GM21528 (cell line): ENCODE measurements around the gene NOS3.

Experiments
- ATAC-seq: cut with Tn5 transposase; IDR thresholded peaks from one replicate; pipeline ENCODE4 v1.9.1; 2021; ENCODE audit warnings: mild to moderate bottlenecking, moderate library complexity; ENCODE audit not compliant: unreplicated experiment, low FRiP score

The NOS3 gene

DNA sequence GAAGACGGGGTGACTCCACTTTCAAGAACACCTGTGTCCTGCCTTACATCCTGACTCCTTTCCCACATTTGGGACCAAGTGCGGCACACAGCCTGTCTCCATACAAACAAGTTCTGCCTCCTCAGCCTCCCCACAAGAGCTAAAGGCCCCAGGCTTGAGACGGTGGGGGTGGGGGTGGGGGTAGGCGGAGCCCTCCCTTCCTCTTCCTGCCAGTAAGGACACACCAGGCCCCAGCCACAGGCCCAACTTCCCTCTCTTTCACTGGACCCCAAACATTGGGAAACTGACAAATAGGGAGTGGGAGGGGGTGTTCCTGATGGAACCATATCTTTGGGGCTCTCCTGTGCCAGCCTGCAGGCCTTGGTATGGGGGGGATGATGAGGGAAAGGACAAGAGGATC lies 62.3 kb downstream of the NOS3 start:
- ATAC-seq: no peak

DNA sequence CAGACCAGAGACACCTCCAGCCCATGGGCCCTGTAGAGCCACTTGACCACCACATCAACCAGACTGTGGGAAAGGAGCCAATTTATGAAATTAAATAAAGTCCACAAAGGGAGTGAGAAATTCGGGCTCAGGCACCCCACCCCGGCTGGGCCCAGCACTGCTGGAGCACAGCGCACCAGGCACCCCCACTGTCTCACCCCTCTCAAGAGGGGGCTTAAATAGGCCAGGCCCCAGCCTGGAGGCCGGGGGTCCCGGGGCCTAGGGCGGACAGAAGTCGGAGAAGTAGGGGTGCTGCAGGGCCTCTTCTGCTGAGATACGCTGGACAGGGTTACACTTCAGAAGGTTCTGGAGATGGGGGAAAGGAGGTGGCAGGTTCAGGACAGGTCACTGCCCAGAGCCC lies 62.9 kb downstream of the NOS3 start:
- ATAC-seq: no peak

DNA sequence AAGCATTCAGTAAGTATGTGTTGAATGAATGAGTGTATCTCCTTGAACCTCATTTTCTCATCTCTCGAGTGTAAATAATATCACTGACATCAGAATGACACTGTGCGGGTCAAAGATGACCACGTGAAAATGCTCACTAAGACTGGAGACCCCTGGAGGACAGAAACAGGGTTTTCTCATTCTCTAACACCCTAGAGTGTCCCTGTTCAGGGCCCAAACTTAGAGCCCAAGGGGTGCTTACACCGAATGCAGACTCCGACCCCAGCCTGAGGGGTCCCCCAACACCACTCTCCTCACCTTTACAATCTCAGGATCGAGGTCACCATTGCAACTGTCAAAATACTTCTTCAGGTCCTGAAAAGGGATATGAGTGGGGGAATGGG lies 65.5 kb downstream of the NOS3 start:
- ATAC-seq: no peak

DNA sequence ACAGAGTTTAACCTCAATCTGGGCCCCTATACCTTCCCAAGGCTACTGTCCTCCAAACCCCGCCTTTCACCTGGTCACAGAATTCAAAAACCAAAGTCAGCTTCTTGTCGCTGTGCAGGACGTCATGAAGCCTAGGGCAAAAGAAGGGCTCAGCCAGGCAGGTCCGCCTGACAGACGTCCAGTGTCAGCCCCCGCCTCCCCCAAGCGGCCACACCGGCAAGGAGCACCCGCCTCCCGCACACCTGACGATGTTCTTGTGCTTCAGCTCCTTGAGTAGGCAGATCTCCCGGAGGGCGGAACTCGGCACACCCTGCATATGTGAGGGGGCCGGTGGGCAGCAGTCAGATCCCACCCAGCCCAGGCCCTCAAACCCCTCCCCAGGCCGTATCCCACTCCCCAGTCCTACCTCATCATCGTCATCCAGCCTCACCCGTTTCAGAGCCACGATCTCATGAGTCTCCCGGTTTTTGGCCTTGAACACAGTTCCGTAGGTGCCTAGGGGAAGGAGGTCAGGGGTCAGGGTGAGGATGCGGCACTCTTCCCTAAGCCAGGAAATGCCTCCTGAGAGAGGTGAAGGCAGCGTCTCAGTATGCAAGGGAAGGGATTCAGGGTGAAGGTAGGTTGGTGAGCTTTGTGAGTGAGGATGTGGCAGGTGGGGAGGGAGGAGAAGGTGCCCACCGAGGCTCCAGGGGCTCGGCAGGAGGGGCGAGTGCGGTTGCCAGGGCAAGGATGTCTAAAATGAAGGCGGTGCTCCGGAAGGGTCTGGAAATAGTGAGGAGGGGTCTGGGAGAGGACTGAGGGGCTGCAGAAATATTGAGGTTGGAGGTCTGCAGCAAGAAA lies 66.1 kb downstream of the NOS3 start:
- no peak for ATAC-seq

DNA sequence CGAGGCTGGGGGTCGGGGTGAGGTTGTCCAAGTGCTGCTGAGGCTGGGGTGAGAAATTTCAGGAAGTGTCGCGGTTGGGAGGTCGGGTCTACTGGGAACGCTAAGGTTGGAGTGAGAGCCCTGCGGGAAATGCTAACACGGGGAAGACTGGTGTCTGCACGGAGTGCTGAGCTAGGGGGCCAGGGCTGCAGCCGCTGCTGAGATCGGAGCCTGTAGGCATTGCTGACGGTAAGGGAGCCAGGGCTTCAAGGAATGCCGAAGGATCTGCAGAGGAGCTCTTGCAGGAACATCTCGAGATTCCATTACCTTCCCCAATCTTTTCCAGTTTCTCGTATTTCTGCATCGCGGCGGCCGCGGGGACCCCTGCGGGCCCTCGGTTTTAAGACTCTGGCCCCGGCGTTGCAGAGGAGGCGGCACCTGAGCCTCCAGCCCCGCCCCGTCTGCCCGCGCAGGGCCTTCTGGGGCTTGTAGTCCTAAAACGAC lies 66.7 kb downstream of the NOS3 start, which contains the start of gene CDK5:
TSS of gene CDK5 (minus strand) at position 392 of the 483 bp plus-strand sequence. CDS start at position 343, 49 bp downstream.
- peak; percentile 15 for ATAC-seq

DNA sequence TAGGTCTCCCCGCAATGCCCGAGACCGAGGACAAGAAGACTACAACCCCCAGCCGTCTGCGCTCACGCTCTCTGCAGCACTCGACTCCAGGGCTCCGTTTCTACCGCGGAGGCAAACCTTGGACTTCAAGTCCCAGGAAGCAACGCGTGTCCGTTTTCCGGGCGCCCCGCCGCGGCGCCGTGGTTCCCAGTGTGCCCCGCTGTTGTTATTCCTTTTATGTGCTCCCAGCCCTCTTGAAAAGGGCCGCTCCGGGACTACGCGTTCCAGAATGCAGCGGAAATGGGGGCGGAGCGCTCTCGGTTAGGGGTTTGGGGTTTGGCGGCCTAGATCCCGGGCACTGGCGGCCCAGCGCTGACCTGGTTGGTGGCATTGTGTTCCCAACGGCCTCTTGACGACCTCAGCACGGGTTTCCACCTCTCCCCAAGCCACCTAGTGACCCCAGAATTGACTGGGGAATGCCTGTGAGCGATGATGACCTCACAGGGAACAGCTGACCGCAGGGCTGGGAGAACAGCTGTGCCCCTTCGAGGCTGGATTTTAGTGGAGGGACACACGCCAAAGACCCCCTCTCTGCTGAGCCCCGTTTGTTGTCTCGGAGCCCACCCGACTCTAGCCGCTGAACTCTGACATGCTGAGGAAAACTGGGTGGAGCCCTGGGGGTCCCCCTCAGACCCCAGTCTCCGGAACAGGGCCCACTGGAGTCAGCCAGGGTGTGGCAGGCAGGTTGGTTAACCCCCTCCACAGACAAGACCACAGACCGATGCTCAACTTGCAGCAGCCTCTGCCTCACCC lies 67.4 kb downstream of the NOS3 start:
- ATAC-seq: peak; percentile 82

DNA sequence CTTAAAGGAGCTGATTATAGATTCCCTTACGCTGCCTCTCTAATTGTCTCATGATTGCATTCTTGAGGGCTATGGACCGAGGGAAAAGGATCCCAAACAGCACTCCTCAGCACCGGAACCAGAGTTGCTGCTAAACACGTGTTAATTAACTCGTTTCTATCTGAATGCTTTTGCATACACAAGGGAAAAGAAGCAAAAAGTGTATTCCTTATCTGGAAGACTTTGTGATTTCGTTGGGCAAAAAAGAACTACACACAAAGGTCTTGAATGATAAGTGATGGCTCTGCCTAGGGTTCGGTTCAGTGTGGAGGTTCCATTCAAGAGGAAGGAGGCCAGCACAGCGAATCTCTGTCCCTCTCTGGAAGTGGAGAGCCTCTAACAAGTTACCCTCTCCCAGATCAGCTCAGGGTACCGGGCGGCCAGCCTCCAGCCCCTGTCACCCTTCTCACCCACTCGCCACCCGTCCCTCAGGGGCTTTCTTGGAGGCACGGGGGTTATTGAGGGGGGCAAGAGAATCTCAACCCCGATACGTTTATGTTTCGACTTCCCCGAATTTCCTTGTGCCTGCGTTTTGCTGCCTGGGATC lies 68.1 kb downstream of the NOS3 start:
- no peak for ATAC-seq

DNA sequence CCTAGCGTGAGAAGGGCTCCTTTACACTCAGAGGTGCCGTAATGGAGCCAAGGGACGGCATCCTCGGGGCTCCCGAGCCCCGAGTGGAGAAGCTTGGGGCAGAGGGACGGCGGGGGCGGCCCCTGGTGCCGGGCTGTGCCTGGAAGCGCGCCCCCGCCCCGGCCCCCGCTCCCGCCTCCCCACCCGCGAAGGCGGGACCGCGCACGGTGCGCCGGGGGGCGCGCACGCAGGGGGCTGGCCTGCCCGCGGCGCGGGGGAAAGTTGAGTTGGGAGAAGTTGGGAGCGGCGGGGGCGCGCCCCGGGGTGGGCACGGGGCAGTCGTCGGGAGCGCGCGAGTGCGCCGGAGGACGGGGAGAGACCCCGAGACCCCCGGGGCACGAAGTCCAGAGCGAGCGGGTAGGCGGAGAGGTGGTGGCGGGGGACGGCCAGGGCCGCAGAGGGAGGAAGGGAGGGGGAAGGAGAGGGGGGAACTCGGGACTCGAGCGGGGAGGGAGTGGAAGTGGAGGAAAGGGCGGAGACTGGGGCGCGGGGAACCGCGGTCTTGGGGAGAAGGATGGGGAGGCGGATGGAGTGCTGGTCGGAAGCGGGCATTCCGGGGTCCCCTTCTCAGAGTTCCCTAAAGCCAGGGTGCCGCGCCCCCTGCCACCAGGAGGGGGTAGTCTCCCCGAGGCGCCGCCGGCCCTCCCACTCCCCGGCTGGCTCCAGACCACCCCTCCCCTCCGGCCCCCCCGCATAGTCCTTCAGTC lies 68.7 kb downstream of the NOS3 start, which contains the start of gene SLC4A2:
TSS of gene SLC4A2 (plus strand) at position 223 of the 746 bp plus-strand sequence. CDS start 2,399 bp downstream, outside the sequence.
- peak; percentile 32 for ATAC-seq

DNA sequence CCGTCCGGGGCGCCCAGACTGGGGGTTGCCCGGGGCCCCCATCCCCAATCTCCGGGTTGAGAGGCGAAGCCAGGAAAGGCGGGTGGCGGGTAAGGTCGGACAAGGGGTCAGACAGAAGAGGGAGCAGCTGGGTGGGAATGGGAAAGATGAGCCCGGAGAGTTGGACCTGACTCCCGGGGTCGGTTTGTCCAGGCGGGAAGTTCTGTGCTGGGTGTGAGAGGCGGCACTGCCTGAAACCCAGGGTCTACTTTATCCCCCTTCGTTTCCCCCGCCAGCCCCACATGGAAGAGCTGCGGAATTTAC lies 69.2 kb downstream of the NOS3 start:
- ATAC-seq: no peak

DNA sequence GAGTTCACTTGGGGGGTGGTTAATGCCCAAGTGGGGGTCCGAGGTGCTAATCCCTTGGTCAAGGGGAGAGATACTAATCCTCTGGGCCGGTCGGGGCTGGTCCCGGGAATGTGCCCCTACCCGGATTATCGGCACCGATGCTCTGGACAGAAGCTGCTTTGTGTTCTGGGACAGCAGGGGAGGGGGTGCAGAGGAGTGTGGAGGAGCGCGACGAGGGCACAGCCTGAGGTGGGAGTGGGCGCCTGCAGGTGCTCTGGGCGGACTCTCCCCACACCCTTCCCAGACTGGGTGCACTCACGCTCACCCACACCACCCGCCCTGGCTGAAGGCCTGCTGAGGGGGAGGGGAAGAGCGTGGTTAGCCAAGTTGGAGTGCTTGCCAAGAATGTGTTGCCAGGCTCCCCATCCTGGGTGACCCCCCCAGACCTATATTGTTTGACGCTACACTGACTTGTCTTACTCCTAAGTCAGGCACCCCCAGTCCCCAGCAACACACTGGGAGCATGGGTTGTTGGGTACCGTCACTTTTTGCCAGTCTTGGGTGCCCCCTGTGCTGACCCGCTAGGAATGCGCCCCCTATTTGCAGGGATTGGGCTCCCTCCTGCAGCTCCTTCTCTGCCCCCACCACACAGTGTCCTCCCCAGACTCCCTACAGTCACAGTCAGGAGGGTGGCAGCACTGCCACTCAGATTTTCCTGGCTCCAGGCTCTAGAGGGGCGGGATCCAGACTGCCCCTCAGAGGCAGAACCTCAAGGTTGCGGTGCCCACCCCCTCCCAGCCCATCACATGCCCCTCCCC lies 69.8 kb downstream of the NOS3 start:
- ATAC-seq: no peak

DNA sequence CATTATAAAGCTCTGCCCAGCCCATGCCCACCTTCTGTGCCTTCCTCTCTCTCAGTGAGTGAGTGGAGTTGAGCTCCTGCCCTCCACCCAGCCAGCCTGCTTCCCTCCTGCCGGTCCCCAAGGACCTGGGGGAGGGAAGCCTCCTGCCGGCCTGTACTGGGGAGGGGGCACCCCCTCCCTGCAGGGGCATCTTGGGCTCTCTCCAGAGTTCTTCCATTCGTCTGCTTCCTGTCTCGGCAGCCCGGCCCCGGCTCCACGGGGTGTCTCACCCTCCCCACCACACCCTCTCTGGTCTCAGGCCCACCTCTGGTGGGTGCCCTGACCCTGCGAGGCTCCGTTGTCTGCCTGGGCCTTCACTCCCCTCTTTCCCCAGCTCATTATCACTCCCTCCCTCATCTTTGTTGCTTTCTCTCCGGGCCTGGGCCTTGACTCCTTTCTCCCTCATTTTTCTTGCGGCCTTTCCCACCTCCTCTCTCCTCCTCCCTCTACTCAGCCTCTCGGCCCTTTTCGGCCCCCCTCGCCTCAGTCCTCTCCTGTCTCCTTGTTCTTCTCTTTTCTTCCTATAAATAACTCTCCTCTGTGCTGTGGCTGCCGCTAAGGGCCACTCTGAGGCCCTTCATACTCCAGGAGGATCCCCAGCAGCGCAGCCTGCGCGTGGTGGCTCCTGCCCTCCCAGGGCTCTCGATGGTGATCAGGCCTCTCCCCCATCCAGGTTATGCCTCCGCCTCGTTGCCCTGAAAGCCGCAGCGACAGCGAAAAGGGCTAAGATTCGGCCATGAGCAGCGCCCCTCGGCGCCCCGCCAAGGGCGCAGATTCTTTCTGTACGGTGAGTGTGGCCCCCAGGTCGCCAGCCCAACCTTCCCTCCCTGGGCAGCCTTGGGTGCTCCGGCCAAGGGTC lies 70.6 kb downstream of the NOS3 start:
- ATAC-seq: no peak

DNA sequence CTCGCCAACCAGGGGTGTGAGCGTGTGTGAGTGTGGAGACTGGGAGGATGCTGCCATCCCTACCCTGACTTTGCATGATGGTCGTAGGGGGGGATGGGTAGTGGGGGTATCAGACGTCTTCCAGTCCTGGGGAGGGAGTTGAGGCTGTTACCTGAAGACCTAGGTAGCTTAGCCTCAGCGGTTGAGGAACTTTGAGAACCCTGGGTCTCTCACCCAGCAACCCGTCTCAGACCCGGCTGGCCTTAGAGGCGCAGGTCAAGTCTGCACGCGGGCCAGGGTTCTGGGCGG lies 71.2 kb downstream of the NOS3 start:
- ATAC-seq: no peak

DNA sequence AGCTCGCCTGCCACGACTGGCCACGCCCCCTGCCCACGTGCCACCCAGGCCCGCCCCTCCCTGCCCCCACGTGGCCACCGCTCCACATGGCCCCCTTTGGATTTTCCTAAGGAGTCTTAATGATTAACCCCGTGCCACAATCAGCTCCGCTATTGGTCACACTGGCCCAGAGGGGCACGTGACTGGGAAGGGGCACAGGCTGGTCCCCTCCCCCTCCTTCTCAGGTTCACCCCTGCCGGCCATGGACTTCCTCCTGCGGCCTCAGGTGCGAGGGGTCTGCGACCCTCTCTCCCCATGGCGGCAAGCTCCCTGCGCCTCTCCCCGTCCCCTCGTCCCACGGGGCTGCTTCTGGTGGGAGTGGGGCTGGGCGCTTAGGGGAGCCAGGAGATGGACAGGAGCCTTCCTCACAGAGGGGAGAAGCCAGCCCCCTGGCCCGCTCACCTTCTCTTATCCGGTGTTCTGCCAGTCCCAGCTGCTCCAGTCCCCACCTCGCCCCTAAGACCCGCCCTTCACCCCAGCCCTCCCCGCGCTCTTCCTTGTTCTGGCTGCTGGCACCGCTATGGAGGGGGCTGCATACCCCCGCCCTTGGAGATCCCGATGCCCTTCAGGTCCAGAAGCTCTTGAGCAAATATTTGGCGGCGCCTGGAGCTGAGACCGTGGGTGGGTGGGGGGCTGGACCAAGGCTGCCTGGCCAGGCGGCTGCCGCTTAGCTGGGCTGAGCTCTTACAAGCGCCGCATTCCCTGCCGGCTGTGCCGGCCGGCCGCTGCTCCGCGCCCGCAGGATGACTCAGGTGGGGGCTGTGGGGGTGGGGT lies 71.8 kb downstream of the NOS3 start:
- ATAC-seq: no peak

DNA sequence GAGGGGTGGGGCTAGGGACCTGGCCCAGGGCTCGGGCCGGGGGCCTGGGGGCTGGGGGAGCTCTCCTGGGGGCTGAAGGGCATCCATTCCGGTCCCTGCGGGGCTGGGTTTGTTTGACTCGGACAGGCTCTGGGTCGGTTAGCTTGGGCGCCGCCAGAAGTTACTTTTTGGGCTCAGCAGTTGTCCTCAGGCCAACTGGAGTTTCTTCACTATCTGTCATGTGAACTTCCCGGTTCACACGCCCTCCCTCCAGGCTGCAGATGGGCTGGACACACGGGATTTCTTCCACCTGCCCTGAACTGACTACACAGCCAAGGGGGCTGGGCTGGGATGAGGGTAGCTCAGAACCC lies 72.4 kb downstream of the NOS3 start:
- no peak for ATAC-seq
